GM18505 (cell line): ENCODE measurements around the gene SART1.
"Not testable (repeated sequence)": the region's sequence is repeated elsewhere in the genome, so short reads cannot be mapped to it uniquely, and the experiment has no call there.

ENCODE experiments used
- ATAC-seq: cut with Tn5 transposase; IDR thresholded peaks from one replicate; pipeline ENCODE4 v1.9.1; 2021; ENCODE audit not compliant: unreplicated experiment
- POLR2A ChIP-seq: IDR thresholded peaks from 4 replicates; pipeline ENCODE4 v1.6.1; 2011; ENCODE audit warnings: borderline replicate concordance; ENCODE audit not compliant: insufficient read depth, insufficient read length; ENCODE audit errors: extremely low read depth

SART1 gene

DNA sequence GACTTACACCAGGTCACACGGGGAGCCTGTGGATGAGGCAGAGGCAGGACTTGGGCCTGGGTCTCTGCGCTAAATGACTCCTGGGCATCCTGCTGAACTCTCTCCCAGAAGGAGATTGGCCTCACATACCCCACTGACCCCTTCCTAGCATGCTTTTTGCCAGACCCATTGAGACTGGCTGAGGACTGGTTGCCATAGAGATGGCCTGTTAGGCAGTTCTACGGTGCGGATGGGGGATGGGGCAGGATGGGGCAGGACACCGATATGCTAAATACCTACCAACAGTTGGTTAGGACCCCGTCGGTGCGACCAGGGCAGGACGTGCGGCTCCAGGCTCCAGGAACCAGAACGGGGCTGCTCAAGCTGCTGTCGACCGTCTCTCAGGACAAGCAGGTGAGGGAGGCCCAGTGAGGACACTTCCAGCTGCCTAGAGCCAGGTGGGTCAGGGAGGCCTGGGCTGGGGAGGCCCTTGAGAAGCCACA is 16.1 kb upstream of the SART1 start, which contains the start of gene TSGA10IP:
Gene TSGA10IP (plus strand): TSS at position 51 of the 482 bp plus-strand sequence. CDS start 196 bp downstream, at position 247.
- ATAC-seq: no peak
- no peak for TF ChIP-seq POLR2A

DNA sequence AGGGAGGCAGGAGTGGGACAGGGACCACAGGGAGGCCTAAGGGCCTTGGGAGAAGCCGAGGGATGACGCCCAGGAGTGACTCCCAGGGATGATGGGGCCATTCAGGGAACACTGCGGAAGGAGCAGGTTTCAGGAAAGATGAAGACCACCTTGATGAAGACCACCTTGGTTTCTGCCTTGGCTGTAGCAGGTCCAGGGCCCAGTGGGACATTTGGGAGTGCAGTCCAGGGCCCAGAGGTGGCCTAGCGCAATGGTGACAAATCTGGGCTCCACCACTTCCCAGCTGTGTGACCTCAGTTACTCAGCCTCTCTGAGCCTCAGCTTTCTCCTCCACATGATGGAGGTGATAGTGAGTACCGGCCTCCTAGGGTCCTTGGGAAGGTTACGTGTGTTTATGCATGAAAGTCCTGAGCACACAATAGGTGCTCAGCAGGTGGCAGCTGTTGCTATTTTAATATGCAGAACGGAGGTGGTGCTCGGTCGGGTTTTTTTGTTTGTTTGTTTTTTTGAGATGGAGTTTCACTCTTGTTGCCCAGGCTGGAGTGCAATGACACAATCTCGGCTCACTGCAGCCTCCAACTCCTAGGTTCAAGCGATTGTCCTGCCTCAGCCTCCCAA is 15.5 kb upstream of the SART1 start:
- TF ChIP-seq POLR2A: no peak
- ATAC-seq: no peak

DNA sequence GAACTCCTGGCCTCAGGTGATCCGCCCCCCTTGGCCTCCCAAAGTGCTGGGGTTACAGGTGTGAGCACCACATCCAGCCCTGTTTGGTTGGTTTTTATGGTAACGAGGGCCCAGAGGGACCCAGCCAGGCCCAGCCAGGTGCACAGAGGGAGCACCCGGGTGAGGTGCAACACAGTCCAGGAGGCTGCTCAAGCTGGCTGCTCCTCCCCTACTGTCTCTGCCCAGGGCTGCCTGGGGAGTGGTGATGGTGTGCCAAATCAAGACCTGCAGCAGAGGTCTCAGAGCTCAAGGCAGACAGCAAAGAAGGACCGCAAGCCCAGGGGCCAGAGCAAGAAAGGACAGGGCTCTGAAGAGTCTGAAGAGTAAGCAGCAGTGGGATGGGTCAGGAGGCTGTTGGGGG is 14.9 kb upstream of the SART1 start:
- no peak for TF ChIP-seq POLR2A
- no peak for ATAC-seq

DNA sequence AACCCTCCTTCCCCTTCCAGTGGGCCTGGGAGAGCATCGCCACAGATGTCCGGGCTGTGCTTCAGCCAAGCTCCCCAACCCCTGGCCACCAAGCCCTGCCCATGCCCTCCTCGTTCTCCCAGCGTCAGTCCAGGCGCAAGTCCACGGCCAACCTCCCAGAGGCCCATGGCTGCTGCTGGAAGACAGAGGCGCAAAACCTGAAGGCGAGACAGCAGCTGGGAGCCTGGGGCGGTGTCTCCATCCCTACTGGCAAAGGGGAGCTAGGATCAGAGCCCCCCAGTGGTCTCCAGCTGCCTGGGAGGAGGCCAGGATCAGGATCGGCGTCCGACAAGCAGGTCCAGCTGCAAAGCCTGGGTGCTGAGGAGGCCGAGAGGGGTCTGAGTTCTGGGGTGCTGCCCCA is 14.4 kb upstream of the SART1 start:
- no peak for TF ChIP-seq POLR2A
- no peak for ATAC-seq

DNA sequence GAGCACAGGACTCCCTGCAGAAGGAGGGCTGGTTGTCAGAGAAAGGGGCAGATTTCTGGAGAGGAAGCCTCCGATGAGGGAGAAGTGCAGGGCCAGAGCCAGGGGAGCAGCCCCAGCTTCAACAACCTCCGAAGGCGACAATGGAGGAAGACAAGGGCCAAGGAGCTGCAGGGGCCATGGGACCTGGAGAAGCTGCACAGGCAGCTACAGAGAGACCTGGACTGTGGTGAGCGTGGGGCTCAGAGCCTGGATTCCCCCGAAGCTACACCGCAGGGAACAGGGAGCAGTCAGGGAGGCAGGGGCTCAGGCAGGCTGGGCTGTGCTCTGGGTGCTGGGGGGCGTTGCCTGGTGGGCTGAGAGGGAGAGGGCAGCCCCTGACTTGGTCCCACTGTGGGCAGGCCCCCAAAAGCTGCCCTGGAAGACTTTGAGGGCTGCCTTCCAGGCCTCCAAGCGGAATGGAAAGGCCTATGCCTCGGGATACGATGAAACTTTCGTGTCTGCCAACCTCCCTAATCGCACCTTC is 13.9 kb upstream of the SART1 start:
- no peak for ATAC-seq

DNA sequence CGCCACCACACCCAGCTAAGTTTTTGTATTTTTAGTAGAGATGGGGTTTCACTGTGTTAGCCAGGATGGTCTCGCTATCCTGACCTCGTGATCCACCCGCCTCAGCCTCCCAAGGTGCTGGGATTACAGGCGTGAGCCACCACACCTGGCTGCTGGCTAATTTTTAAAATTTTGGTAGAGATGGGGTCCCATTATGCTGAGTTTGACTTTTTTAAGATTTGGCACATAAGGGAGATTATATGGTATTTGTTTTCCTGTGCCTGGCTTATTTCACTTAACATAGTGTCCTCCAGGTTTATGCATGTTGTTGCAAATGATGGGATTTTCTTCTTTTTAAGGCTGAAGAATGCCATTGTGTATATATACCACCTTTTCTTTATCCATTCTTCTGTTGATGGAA is 10.8 kb upstream of the SART1 start:
- not testable (repeated sequence) for ATAC-seq

More for the DNA sequence above, 13.9 kb upstream of the SART1 start:
- TF ChIP-seq POLR2A: no peak

DNA sequence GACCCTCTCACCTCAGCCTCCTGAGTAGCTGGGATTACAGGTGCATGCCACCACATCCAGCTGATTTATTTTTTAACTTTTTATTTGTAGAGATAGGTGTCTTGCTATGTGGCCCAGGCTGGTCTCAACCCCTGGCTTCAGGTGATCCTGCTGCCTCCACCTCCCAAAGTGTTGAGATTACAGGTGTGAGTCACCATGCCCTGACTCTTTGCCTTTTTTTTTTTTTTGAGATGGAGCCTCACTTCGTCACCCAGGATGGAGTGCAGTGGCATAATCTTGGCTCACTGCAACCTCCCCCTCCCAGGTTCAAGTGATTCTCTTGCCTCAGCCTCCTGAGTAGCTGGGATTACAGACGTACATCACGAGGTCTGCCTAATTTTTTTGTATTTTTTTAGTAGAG is 9.9 kb upstream of the SART1 start:
- not testable (repeated sequence) for ATAC-seq

DNA sequence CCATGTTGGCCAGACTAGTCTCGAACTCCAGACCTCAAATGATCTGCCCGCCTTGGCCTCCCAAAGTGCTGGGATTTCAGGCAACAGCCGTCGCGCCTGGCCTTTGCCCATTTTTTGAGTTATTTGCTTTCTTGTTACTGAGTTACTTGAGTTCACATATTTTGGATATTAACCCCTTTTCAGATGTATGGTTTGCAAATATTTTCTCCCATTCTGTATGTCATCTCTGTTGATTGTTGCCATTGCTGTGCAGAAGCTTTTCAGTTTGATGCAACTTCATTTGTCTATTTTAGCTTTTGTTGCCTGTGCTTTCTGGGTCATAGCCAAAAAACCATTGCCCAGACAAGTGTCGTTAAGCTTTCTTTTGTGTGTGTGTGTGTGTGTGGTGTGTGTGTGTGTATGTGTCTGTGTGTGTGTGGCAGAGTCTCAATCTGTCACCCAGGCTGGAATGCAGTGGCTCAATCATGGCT is 9.4 kb upstream of the SART1 start:
- no peak for ATAC-seq
- TF ChIP-seq POLR2A: no peak

DNA sequence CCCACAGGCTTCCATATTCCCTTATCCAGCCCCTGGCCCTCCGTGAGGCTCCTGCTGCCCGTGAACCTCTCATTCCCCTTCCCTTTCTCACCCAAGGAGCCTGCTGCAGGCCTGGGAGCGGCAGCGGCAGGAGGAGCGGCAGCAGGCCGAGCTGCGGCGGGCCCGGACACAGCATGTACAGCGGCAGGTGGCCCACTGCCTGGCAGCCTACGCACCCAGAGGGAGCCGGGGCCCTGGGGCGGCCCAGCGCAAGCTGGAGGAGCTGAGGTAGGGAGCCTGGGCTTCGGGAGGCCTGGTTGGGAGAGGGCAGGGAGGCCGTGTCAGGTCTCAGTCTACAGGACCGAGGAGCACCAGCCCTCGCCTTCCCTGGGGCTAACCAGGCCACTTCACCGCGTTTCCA is 8.1 kb upstream of the SART1 start:
- TF ChIP-seq POLR2A: no peak
- no peak for ATAC-seq

DNA sequence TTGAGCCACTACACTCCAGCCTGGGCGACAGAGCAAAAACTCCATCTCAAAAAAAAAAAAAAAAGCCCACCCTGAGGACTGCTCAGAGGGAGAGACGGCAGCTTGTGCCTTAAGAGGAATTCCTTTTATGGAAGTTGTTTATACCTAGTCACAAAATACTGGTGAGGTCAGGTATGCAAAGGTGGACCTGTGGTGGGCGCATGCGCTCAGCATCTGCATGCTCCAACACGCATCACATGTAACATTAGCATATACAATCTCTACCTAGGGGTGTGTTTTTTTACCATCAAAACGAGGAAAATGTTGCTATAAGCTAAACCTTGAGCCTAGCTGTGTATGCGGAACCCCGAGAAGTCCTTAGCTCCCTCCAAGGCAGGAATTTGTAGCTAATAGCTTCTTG is 6.8 kb upstream of the SART1 start:
- ATAC-seq: no peak
- no peak for TF ChIP-seq POLR2A

DNA sequence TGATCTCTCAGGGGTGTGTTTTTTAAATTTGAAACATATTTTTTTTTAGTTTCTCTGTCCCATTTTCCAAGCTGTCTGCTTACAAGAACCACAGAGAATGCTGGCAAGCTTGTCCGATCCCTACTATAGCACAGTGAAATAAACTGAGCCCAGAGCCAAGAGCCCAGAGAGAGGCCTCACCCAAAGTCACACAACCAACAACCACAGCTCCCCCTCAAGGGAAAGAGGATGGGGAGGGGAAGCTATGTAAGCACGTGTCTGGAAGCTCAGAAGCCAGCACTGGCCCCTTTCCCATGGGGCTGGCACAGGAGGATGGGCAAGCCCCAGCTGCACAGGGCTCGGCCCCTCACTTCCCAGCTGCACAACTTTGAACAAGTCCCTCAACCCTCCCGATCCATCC is 3.2 kb upstream of the SART1 start:
- no peak for ATAC-seq
- no peak for TF ChIP-seq POLR2A

DNA sequence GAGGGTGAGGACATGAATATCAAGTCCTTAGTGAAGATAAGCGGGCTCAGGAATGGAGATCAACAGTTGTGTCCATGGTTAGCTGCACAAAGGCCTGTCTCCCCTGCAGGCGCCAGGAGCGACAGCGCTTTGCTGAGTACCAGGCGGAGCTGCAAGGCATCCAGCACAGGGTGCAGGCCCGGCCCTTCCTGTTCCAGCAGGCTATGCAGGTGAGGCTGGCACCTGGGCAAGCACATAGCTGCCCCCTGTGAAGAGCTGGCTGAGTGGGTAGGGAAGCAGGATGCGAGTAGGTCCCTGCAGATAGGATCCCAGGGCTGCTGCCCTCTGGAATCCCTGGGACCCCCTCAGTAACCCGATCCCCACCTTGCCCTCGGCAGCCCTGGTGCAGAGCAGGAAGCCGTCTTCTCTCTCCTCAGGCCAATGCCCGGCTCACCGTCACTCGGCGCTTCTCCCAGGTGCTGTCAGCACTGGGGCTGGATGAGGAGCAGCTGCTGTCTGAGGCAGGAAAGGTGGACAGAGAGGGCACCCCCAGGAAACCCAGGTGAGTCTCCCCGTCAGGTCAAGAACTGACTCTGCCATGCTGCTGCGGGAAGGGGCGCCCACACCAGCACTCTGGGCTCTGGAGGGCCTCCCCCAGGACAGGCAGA is 2.6 kb upstream of the SART1 start:
- no peak for TF ChIP-seq POLR2A
- no peak for ATAC-seq

DNA sequence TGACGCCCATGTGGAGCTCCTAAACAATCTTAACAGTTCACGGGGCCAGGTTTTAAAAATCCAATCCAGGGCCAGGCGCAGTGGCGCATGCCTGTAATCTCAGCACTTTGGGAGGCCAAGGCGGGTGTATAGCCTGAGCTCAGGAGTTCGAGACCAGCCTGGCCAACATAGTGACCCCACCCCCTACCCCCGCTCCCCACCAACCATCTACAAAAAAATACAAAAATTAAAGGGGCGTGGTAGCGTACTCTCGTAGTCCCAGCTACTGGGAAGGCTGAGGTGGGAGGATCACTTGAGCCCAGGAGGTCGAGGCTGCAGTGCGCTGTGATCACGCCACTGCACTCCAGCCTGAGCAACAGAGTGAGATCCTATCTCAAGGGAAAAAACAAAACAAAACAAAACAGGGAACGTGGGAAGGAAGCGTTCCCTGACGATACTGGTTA is 689 bp upstream of the SART1 start:
- no peak for ATAC-seq
- no peak for TF ChIP-seq POLR2A

DNA sequence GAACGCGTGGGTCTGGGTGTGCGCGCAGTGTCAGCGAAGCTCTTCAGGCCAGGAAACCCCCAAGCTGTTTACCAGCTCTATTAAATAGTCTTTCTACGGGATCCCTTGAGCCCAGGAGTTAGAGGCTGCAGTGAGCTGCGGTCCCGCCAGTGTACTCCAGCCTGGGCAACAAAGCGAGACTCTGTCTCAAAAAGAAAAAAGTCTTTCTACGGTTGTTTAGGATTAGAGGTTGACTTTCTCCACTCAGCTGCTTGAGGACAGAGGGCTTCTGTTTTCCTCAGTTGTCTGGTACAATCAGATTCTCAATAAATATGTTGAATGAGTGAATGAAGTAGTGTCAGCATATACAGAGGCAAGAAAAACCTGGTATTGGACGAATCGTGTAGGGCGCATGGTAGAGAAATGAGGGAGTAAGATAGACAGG is 619 bp downstream of the SART1 start:
- ATAC-seq: no peak

More for the DNA sequence above, 619 bp downstream of the SART1 start:
- no peak for TF ChIP-seq POLR2A
